ENCODE measurements around the gene EMC7. TPM values are rescaled to one million over a fixed set of nuclear protein-coding genes. Genes with fewer than 3 reads are reported as not detected.

The EMC7 gene
- total and polyA plus RNA-seq, 9 of the 15 experiments (the other 6 are each of a cell fraction or from before 2014, with no cell fraction given), result 25.8 to 92.8 (median 49.7) TPM

DNA sequence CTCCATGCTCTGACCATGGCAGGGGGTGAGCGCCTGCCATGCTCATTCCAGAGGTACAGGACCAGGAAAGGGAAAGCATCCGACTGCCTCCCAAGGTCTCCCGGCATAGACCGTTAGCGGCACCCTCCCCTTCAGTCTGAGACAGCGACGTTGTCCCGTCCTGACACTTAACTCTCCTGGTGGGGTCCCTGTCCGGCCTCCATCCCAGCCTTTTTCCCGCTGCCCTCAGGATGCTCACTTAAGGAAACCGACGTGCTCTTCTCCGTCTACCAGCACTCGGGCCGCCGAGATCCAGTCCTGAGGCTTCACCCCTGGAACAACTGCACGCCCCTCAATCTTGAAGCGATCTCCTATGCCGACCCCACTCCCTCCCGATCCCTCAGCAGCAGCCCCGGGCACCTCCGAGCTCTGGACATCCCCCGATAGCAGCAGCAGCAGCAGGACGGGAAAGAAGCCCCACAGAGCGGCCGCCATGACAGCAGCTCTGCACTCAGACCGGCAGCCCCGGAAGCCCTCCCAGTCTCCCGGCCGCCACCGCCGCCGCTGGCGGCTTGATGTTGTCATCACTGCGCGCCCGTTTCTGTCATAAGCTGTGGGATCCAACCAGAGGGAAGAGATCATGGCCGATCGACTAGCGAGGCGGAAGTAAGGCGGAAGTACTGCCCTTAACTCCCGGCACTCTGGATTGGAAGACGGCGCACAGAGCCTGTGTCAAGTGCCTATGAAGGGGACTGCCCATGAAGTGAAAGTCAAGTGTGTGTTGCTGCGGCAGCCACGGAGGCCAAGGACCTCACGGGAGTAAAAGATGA lies at the start of gene EMC7, which contains the start of gene PGBD4 (continued):
- no peak for TF ChIP-seq ZSCAN32 (CRISPR knock-in tag; IDR thresholded peaks at IDR 0.05)
- TF ChIP-seq MTF1 (CRISPR knock-in tag; IDR thresholded peaks at IDR 0.05; ENCODE audit: borderline replicate concordance), result no peak
- TF ChIP-seq FOXJ2 (tag; IDR thresholded peaks at IDR 0.05), result no peak
- TF ChIP-seq ZNF766 (CRISPR knock-in tag; conservative IDR thresholded peaks at IDR 0.05), result no peak
- no peak for TF ChIP-seq MBD1 (CRISPR knock-in tag; IDR thresholded peaks at IDR 0.05)
- no peak for TF ChIP-seq CHD1 (IDR thresholded peaks at IDR 0.05; ENCODE audit: low read length)
- no peak for TF ChIP-seq ARID3A (IDR thresholded peaks at IDR 0.05; ENCODE audit: borderline replicate concordance, low read depth, low read length)
- no peak for TF ChIP-seq ZNF830 (CRISPR knock-in tag; IDR thresholded peaks at IDR 0.05)
- no peak; the same call in 1 of the 2 replicates for TF ChIP-seq SMARCE1 (IDR thresholded peaks at IDR 0.05)
- no peak for TF ChIP-seq MEF2A (IDR thresholded peaks at IDR 0.05; ENCODE audit: control insufficient read depth, low read depth, low read length)
- no peak for TF ChIP-seq ZNF77 (CRISPR knock-in tag; IDR thresholded peaks at IDR 0.05)
- TF ChIP-seq BCLAF1 (IDR thresholded peaks at IDR 0.05; ENCODE audit: borderline replicate concordance in 1 of 2, control insufficient read depth in 1 of 2, low read depth in 2 of 2, low read length in 1 of 2), result no peak
- peak; percentile 59 for TF ChIP-seq SAP30 (IDR thresholded peaks at IDR 0.05; ENCODE audit: borderline replicate concordance, insufficient read depth, low read depth, low read length, poor library complexity, severe bottlenecking)
- TF ChIP-seq PTBP1 (IDR thresholded peaks at IDR 0.05; ENCODE audit: low read depth, low read length), result no peak
- peak; percentile 55 for TF ChIP-seq NFIC (IDR thresholded peaks at IDR 0.05)
- no peak for TF ChIP-seq LEF1 (IDR thresholded peaks at IDR 0.05)
- TF ChIP-seq, protein P1, sequence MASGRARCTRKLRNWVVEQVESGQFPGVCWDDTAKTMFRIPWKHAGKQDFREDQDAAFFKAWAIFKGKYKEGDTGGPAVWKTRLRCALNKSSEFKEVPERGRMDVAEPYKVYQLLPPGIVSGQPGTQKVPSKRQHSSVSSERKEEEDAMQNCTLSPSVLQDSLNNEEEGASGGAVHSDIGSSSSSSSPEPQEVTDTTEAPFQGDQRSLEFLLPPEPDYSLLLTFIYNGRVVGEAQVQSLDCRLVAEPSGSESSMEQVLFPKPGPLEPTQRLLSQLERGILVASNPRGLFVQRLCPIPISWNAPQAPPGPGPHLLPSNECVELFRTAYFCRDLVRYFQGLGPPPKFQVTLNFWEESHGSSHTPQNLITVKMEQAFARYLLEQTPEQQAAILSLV (tag; IDR thresholded peaks at IDR 0.05), result no peak
- TF ChIP-seq FOXK1 (CRISPR knock-in tag; IDR thresholded peaks at IDR 0.05; ENCODE audit: borderline replicate concordance), result peak; percentile 91; the same call in 1 of the 2 replicates
- peak; percentile 62; the same call in 1 of the 2 replicates for TF ChIP-seq NR2C2 (CRISPR knock-in tag; IDR thresholded peaks at IDR 0.05)
- TF ChIP-seq NR2C2 (tag; IDR thresholded peaks at IDR 0.05), result peak; percentile 92
- TF ChIP-seq E2F3 (CRISPR knock-in tag; IDR thresholded peaks at IDR 0.05), result no peak

All from K562 (cell line).